Activated CD8-positive, alpha-beta T cell treated with anti-CD3 and anti-CD28 coated beads, Interleukin-2, amount 10 ng/mL, durations not matched to agents 7 days and 5 days (primary cell): ENCODE results near the gene SULF2. TPM values are rescaled to one million over a fixed set of nuclear protein-coding genes. Genes with fewer than 3 reads are reported as not detected.
A peak's percentile ranks its signal among the peaks of the same experiment; 100 is the strongest.

ENCODE experiments used
- ATAC-seq: fragments of 150-1000 bp; cut with Tn5 transposase; one replicate; pipeline ENCODE4 v1.10.0; 2021; ENCODE audit warnings: moderate library complexity
- CTCF ChIA-PET: fragments of 350-600 bp; sonication (Branson Sonifier 250); formaldehyde crosslinking; loops from one replicate; lab custom pipeline; 2021; ENCODE audit warnings: antibody characterized with exemption; lab: Charles Lee
- POLR2A ChIA-PET: fragments of 350-600 bp; sonication (Branson Sonifier 250); formaldehyde crosslinking; loops from one replicate; lab custom pipeline; 2021; ENCODE audit warnings: antibody characterized with exemption; lab: Charles Lee
- DNase-seq: peaks from one replicate; pipeline ENCODE4 v3.0.0-alpha.2; 2020
- H3K27ac Mint-ChIP-seq: one replicate; pipeline ENCODE4 v1.8.0; 2021; ENCODE audit warnings: mild to moderate bottlenecking, mixed read lengths
- H3K27me3 Mint-ChIP-seq: one replicate; pipeline ENCODE4 v1.8.0; 2021; ENCODE audit warnings: low read depth, mixed read lengths
- H3K36me3 Mint-ChIP-seq: one replicate; pipeline ENCODE4 v1.8.0; 2021; ENCODE audit warnings: low read depth, mixed read lengths
- H3K4me1 Mint-ChIP-seq: one replicate; pipeline ENCODE4 v1.8.0; 2021; ENCODE audit warnings: low read depth, mixed read lengths
- H3K4me3 Mint-ChIP-seq: one replicate; pipeline ENCODE4 v1.8.0; 2021; ENCODE audit warnings: mild to moderate bottlenecking, mixed read lengths
- H3K9me3 Mint-ChIP-seq: one replicate; pipeline ENCODE4 v1.8.0; 2022; ENCODE audit warnings: mixed read lengths; ENCODE audit not compliant: insufficient read depth
- total RNA-seq, 2 experiments: library from RNA; stranded (reverse); gene quantifications; one replicate each; pipeline ENCODE4 v1.2.3, GENCODE V29; 2021

Gene SULF2
- total RNA-seq, 2 experiments from 2014 or later: 0.58 to 0.70 TPM

DNA sequence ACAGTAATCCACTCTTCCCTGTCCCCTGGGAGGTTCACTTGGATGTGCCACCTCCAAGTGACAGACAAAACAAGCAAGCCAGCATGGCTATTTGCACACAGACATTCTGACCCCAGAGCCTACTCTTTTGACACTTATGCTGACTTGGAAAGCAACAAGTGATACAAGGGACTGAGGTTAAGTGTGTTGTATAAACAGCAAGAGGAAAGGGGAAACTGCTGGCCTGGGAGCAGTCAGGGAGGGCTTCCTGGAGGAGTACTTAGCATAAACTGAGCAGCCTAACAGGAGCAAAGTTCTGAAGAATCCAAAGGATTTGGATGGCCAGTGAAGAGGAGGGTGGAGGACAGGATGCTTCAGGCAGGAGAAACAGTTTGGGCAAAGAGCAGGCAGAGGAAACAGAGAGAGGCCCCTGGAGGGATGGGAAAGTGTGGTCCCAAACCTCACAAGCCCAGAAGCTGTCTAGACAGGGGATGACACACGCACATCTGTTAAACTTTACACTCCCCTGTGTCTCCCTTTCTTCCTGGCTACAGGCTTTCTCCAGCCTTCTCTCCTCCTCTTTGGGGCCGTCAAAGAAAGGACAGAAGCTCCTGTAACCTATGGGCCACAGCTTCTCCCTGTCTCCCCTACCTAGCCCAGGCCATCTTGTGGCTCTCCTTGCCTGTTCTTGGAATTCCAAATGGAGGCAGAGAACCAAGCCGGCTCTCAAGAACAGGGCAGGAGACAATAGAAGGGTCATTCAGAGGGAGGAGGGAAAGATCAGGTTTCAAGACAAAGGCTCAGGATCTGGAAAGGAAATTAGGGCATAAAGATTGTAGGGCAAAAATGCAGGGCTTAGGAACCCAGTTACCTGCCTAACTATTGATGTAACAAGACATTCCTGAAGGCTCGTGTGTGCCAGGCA is 19.3 kb downstream of the SULF2 start:
- no peak for ATAC-seq
- H3K4me1 Mint-ChIP-seq: no peaks in the 10 kb centered on the region

DNA sequence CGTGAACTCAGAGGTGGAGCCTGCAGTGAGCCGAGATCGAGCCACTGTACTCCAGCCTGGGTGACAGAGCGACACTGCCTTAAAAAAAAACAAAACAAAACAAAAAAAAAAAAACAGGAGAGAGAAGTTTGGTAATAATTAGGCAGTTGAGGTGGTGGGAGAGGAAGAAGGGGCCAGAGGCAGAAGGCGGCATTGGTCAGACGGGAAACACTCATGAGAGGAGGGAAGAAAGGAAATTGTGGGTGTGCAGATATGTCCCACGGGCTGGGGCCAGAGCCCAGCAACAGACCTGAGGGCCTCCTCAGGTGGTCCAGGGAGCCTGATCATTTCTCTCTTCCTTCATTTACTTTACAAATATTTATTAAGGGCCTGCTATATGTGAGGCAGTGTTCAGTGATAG is 20.0 kb downstream of the SULF2 start:
- Mint-ChIP-seq H3K4me1 (no peaks in the 10 kb centered on the region), H3K27me3 (peaks cover 20% of the 10 kb centered on the region), H3K27ac (no peak overlapping the region), H3K4me3 (no peak overlapping the region), H3K9me3 (no peaks in the 10 kb centered on the region), H3K36me3 (no peaks in the 10 kb centered on the region)
- DNase-seq: no peak
- ATAC-seq: no peak
- ChIA-PET POLR2A (no interaction called here), CTCF (no interaction called here)

More for the DNA sequence above, 19.3 kb downstream of the SULF2 start:
- no peaks in the 10 kb centered on the region for H3K36me3 Mint-ChIP-seq
- ChIA-PET POLR2A (no interaction called here), CTCF (no interaction called here)
- H3K27me3 Mint-ChIP-seq: peaks cover 17% of the 10 kb centered on the region
- H3K27ac Mint-ChIP-seq: no peak overlapping the region
- no peak for DNase-seq
- H3K9me3 Mint-ChIP-seq: no peaks in the 10 kb centered on the region
- H3K4me3 Mint-ChIP-seq: no peak overlapping the region

DNA sequence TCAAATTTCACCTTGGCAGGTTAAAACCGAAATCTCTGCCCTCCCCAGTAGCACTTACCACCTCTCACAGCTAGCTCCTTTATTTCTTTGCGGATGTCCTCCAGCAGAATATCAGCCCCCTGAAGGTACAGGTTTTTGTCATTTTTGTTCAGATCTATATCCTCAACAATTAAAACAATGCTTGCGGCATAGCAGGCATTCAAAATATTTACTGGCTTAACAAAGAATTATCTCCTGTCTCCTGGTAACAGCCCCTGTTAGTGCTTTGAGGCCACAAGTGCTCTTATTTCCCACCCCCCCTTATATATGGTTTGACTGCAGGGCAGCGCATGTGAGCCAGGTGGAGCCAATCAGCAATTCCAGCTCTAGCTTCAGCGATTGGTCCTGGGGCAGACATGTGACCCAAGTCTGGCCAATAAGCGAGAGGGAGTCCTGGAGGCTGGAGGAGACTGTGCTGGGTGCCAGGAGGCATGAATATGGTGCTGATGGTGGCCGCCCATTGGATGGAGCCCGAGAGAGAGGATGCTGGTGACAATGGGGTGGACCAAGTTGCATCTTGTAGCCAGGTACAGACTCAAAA is 21.0 kb downstream of the SULF2 start:
- H3K36me3 Mint-ChIP-seq: no peaks in the 10 kb centered on the region

DNA sequence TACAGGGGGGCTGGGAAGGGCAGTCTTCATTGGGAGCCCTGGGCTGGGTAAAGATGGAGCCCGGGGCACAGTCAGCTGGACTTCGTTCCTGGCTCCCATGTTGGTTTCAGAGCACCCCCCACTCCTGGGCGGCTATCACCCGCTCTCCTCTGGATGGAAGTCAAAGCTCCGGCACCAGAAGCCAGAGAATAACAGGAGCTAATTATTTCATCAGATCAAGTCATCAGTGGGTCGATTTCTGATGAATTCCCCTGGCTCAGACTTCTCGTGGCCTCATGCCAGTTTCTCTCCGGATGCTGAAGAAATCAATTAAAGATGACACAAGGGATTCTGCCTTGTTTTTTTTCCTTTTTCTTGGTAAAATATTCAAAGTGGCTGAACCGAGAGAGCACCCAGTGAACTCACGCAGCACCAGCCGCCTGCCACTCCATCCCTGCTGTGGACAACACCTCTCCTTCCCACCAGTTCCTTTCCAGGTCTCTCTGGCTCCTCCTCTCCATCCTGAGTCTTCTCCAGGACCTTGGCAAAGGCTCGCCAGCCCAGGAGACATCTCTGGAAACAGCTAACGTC is 22.5 kb downstream of the SULF2 start:
- no peaks in the 10 kb centered on the region for H3K4me1 Mint-ChIP-seq
- no peak for DNase-seq
- ATAC-seq: no peak
- H3K27ac Mint-ChIP-seq: no peak overlapping the region
- no peaks in the 10 kb centered on the region for H3K36me3 Mint-ChIP-seq
- POLR2A ChIA-PET: no interaction called here
- CTCF ChIA-PET: no interaction called here
- H3K9me3 Mint-ChIP-seq: no peaks in the 10 kb centered on the region
- no peak overlapping the region for H3K4me3 Mint-ChIP-seq
- H3K27me3 Mint-ChIP-seq: peaks cover 20% of the 10 kb centered on the region

More for the DNA sequence above, 21.0 kb downstream of the SULF2 start:
- DNase-seq: no peak
- ChIA-PET CTCF (no interaction called here), POLR2A (no interaction called here)
- H3K27ac Mint-ChIP-seq: no peak overlapping the region
- H3K27me3 Mint-ChIP-seq: peaks cover 20% of the 10 kb centered on the region
- H3K4me3 Mint-ChIP-seq: no peak overlapping the region
- H3K4me1 Mint-ChIP-seq: no peaks in the 10 kb centered on the region
- H3K9me3 Mint-ChIP-seq: no peaks in the 10 kb centered on the region
- no peak for ATAC-seq

DNA sequence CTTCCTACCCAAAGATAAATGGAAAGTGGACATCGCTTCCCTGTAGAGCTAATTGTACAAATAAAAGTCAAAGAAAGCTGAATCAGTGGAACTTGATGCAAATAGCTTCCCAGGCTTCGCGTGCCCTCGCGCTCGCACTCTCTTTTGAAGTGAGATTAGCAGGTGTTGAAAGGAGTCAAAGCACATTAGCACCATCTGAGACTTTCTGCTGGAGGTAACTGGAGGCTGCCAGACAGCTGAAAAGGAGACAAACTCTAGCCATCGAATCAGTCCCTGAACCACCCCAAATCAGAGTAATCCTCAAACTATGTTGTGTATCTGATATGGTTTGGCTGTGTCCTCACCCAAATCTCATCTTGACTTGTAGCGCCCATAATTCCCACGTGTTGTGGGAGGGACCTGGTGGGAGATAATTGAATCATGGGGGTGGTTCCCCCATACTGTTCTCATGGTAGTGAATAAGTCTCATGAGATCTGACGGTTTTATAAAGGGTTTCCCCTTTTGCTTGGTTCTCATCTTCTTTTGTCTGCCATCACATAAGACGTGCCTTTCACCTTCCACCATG is 23.7 kb downstream of the SULF2 start:
- DNase-seq: no peak
- ATAC-seq: no peak
- ChIA-PET POLR2A (no interaction called here), CTCF (no interaction called here)
- no peaks in the 10 kb centered on the region for H3K9me3 Mint-ChIP-seq
- H3K4me3 Mint-ChIP-seq: no peak overlapping the region
- H3K27ac Mint-ChIP-seq: no peak overlapping the region
- H3K4me1 Mint-ChIP-seq: no peaks in the 10 kb centered on the region
- no peaks in the 10 kb centered on the region for H3K36me3 Mint-ChIP-seq
- H3K27me3 Mint-ChIP-seq: peaks cover 20% of the 10 kb centered on the region

DNA sequence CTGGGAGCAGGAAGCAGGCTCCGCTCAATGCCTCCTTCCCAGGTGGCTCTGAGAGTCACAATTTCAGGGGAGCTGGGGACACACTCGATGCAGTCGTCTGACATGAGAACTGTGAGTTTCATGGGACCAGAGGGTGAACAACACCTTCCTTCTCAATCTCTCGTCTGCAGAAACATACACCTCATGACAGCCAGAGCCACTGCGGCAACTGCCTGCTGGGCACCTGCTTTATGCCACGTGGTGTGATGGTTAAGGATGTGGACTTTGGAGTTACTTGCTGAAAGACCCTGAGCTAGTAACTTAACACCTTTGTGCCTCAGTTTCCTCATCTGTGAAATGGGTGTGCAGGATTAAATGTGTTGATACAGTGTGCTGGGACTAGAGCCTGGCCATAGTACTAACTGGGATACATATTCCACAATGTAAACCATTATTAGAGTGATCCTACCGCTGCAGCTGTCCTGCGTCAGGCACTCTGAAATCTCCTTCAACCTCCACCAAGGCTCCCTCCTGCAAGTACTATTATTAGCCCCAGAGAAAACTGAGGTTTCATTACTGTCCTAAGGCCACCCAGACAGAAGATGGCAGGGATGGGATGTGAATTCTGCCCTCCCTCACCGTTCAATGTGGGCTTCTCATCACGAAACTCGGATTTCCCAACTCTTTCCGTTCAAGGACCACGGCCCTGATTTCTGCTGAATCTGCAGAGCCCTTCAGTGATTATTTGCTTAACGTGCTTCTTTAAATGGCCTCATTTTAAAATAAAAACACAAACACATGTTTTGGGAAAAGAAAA is 24.4 kb downstream of the SULF2 start:
- ATAC-seq (no peak), DNase-seq (no peak)
- no peaks in the 10 kb centered on the region for H3K9me3 Mint-ChIP-seq
- CTCF ChIA-PET: no interaction called here
- no peaks in the 10 kb centered on the region for H3K36me3 Mint-ChIP-seq
- H3K4me1 Mint-ChIP-seq: no peaks in the 10 kb centered on the region
- no peak overlapping the region for H3K27ac Mint-ChIP-seq
- H3K27me3 Mint-ChIP-seq: peaks cover 16% of the 10 kb centered on the region
- no peak overlapping the region for H3K4me3 Mint-ChIP-seq
- POLR2A ChIA-PET: no interaction called here

DNA sequence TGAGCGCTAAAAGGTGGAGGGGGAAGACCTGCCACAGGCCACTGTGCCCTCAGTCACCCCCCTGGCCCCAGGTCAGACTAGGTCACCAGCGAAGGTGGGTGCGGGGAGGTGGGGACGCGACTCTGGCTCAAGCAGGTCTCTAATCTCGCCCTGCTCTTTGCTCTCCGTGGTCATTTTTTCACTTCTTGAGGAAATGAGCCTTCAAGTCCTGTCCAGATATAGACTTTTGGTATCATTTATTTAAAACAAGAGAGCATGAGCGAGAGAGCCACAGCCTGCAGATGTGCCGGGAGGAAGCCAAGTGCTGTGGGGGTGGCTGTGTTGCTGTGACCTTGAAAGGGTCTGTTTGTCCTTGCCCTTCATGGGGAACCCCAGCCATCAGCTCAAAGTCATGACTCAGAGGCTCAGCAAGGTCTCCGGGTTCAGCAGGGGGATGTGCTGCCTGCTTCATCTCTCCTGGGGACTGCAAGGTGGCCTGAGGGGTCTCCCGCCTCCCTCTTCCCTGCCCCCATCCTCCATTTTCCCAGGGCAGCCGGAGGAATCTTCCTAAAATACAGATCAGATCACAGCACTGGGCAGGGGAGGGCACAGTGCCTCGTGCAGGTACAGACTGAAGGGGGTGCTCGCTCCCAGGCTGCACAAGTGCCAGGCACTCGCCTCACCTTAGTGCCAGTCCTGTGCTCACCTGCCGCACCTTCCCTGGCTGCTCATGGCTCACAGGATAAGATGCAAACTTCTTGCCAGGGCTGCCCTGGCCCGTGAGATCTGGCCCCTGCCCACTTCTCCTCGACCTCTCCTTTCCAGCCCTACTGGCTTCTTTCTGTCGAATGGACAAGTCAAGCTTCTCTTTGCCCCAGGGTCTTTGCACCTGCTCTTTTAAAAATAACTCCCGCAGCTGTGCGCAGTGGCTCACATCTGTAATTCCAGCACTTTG is 26.5 kb downstream of the SULF2 start:
- peaks cover 12% of the 10 kb centered on the region for H3K27me3 Mint-ChIP-seq
- H3K4me1 Mint-ChIP-seq: no peaks in the 10 kb centered on the region
- H3K27ac Mint-ChIP-seq: peak overlapping the region; percentile 18
- DNase-seq (no peak), ATAC-seq (no peak)
- no peaks in the 10 kb centered on the region for H3K36me3 Mint-ChIP-seq
- no peaks in the 10 kb centered on the region for H3K9me3 Mint-ChIP-seq
- H3K4me3 Mint-ChIP-seq: no peak overlapping the region
- CTCF ChIA-PET: no interaction called here
- POLR2A ChIA-PET: no interaction called here

DNA sequence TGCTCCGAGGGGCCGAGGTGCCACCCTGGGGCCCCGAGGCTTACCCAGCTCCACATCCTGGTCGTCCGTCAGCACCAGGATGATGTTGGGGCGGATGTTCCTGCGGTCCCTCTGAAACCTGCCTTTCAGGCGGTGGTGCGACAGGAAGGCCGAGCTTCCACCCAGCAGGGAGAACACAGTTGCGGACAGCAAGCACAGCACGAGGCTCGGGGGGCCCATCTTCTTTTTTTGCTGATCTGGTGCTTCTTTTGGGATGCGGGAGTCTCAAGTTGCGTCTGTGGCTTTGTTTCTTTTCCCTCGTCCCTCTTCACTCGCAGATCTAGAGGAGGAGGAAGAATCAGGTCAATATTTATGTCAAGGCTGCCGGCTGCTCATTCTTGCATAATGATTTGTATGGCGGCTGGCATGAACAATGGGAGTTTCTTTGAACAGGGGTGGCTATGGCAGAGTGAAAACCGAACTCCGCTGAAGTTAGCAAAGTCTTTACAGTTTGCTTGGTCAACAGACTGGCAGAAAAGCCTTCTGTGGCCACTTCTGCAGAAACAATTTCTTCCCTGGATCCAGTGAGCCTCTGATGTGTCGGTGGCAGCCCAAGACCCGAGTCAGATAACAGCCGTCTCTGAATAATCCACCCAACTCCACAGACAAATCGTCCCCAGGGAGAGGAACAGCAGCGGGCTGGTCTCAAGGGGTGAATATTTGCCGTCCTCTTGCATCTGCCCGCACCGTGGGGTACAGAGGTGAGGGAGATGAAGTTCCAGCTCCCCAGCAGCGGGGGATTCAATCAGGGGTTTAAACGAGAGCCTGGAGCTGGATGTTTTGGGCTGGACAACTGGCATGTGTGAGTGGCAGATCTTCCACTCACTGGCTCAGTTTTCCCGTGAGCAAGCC is 27.9 kb downstream of the SULF2 start:
- POLR2A ChIA-PET: no interaction called here
- no peak for DNase-seq

DNA sequence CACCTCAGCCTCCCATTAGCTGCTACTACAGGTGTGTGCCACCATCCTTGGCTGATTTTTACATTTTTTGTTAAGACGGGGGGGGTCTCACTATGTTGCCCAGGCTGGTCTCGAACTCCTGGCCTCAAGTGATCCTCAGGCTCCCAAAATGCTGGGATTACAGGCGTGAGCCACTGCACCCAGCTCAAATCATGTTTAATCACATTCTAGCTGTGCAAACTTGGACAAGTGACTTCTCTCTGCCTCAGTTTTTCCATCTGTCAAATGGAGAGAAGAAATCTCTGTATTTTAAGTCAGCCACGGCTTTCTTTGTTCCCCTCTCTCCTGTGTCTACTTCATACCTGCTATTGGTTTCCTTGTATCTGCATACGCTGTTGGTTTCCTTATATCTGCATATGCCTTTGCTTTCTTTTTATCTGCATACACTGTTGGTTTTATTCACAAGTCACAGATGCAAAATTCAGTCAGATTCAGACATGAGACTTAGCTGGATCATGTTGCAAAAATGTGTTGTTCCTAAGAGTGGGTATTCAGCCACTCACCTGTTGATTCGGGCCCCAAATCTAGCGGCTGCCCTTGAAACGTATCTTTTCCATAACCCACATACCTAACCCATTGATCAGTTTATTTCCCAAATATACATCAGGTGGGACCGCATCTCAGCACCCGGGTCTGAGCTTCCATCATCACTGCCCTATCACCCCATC is 30.2 kb downstream of the SULF2 start:
- H3K27me3 Mint-ChIP-seq: peaks cover 5% of the 10 kb centered on the region
- DNase-seq: no peak
- H3K4me3 Mint-ChIP-seq: no peak overlapping the region
- H3K9me3 Mint-ChIP-seq: no peaks in the 10 kb centered on the region
- no peak for ATAC-seq
- ChIA-PET POLR2A (interaction anchor here (1.0 kb wide), 1 partner anchor 28 kb away, joined by 4 read pairs; no protein-coding TSS in a partner anchor), CTCF (no interaction called here)
- no peak overlapping the region for H3K27ac Mint-ChIP-seq
- no peaks in the 10 kb centered on the region for H3K4me1 Mint-ChIP-seq
- H3K36me3 Mint-ChIP-seq: no peaks in the 10 kb centered on the region

More for the DNA sequence above, 27.9 kb downstream of the SULF2 start:
- peaks cover 9% of the 10 kb centered on the region for H3K27me3 Mint-ChIP-seq
- H3K4me3 Mint-ChIP-seq: no peak overlapping the region
- H3K4me1 Mint-ChIP-seq: no peaks in the 10 kb centered on the region
- H3K27ac Mint-ChIP-seq: no peak overlapping the region
- CTCF ChIA-PET: no interaction called here
- no peaks in the 10 kb centered on the region for H3K9me3 Mint-ChIP-seq
- ATAC-seq: no peak
- no peaks in the 10 kb centered on the region for H3K36me3 Mint-ChIP-seq

DNA sequence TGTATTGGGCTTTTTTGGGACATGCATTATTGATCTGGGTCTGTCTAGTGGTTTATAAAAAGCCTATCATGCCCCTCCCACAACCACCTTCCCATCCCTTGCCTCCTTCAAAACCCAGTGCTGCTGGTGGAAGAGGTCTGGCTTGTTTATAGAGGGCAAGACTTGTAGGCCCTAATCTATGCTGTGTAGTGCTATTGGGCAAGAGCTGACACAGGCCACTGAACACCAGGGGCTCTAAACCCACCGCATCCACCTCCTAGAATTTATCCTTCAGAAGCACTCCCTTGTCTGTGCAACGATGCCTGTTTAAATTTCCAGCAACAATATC is 30.9 kb downstream of the SULF2 start:
- ChIA-PET CTCF (no interaction called here), POLR2A (no interaction called here)
- H3K27me3 Mint-ChIP-seq: peaks cover 5% of the 10 kb centered on the region

More for the DNA sequence above, 30.9 kb downstream of the SULF2 start:
- Mint-ChIP-seq H3K4me3 (no peak overlapping the region), H3K9me3 (no peaks in the 10 kb centered on the region), H3K36me3 (no peaks in the 10 kb centered on the region), H3K27ac (no peak overlapping the region), H3K4me1 (peaks cover 2% of the 10 kb centered on the region)
- ATAC-seq (no peak), DNase-seq (no peak)
